ENCODE measurements around the gene PPRC1. TPM values are rescaled to one million over a fixed set of nuclear protein-coding genes. Genes with fewer than 3 reads are reported as not detected.

The PPRC1 gene
- polyA plus RNA-seq, 2 donors, result 23.4 TPM

- 90 to 93% methylated on average over 11 of the region's 11 CpGs for WGBS, 2 donors
- Histone ChIP-seq H3K4me1 (ENCODE audit: control insufficient read depth in 2 of 2, insufficient read depth in 2 of 2, low read length in 1 of 2) (no peaks in the 10 kb centered on the region), H3K4me3 (ENCODE audit: low read depth in 1 of 2, low read length in 2 of 2) (no peak overlapping the region), H3K9me3 (ENCODE audit: control insufficient read depth in 2 of 2, insufficient read depth in 1 of 2, low read depth in 1 of 2, low read length in 1 of 2) (no peaks in the 10 kb centered on the region), H3K36me3 (ENCODE audit: control insufficient read depth in 2 of 2, insufficient read depth in 2 of 2, low read length in 1 of 2) (peaks cover 9 to 18% of the 10 kb centered on the region in 2 donors), H3K27ac (ENCODE audit: low read depth in 2 of 2, low read length in 1 of 2) (no peak overlapping the region), H3K27me3 (ENCODE audit: control insufficient read depth in 1 of 2, insufficient read depth in 2 of 2, low read length in 2 of 2) (no peaks in the 10 kb centered on the region)
These were observed 21.8 kb downstream of the PPRC1 start for GRCh38 chr10:102154466-102155116.

GRCh38 chr10:102157224-102157623, 24.4 kb downstream of the PPRC1 start:
- Histone ChIP-seq H3K27ac (ENCODE audit: low read depth in 2 of 2, low read length in 1 of 2) (no peak overlapping the region), H3K4me1 (ENCODE audit: control insufficient read depth in 2 of 2, insufficient read depth in 2 of 2, low read length in 1 of 2) (no peaks in the 10 kb centered on the region), H3K9me3 (ENCODE audit: control insufficient read depth in 2 of 2, insufficient read depth in 1 of 2, low read depth in 1 of 2, low read length in 1 of 2) (no peaks in the 10 kb centered on the region), H3K36me3 (ENCODE audit: control insufficient read depth in 2 of 2, insufficient read depth in 2 of 2, low read length in 1 of 2) (peaks cover 32 to 38% of the 10 kb centered on the region in 2 donors), H3K27me3 (ENCODE audit: control insufficient read depth in 1 of 2, insufficient read depth in 2 of 2, low read length in 2 of 2) (no peaks in the 10 kb centered on the region), H3K4me3 (ENCODE audit: low read depth in 1 of 2, low read length in 2 of 2) (no peak overlapping the region)
- 72 to 82% methylated on average over 3 of the region's 3 CpGs for WGBS, 2 donors

GRCh38 chr10:102159051-102159597, 26.3 kb downstream of the PPRC1 start:
- Histone ChIP-seq H3K4me3 (ENCODE audit: low read depth in 1 of 2, low read length in 2 of 2) (no peak overlapping the region), H3K27ac (ENCODE audit: low read depth in 2 of 2, low read length in 1 of 2) (no peak overlapping the region), H3K9me3 (ENCODE audit: control insufficient read depth in 2 of 2, insufficient read depth in 1 of 2, low read depth in 1 of 2, low read length in 1 of 2) (no peaks in the 10 kb centered on the region), H3K4me1 (ENCODE audit: control insufficient read depth in 2 of 2, insufficient read depth in 2 of 2, low read length in 1 of 2) (no peaks in the 10 kb centered on the region), H3K36me3 (ENCODE audit: control insufficient read depth in 2 of 2, insufficient read depth in 2 of 2, low read length in 1 of 2) (peaks cover 37 to 41% of the 10 kb centered on the region in 2 donors), H3K27me3 (ENCODE audit: control insufficient read depth in 1 of 2, insufficient read depth in 2 of 2, low read length in 2 of 2) (no peaks in the 10 kb centered on the region)
- WGBS, 2 donors, result 91 to 92% methylated on average over 5 of the region's 5 CpGs

GRCh38 chr10:102159831-102160230, 27.0 kb downstream of the PPRC1 start:
- Histone ChIP-seq H3K4me1 (ENCODE audit: control insufficient read depth in 2 of 2, insufficient read depth in 2 of 2, low read length in 1 of 2) (no peaks in the 10 kb centered on the region), H3K9me3 (ENCODE audit: control insufficient read depth in 2 of 2, insufficient read depth in 1 of 2, low read depth in 1 of 2, low read length in 1 of 2) (no peaks in the 10 kb centered on the region), H3K27me3 (ENCODE audit: control insufficient read depth in 1 of 2, insufficient read depth in 2 of 2, low read length in 2 of 2) (no peaks in the 10 kb centered on the region), H3K27ac (ENCODE audit: low read depth in 2 of 2, low read length in 1 of 2) (no peak overlapping the region), H3K4me3 (ENCODE audit: low read depth in 1 of 2, low read length in 2 of 2) (no peak overlapping the region), H3K36me3 (ENCODE audit: control insufficient read depth in 2 of 2, insufficient read depth in 2 of 2, low read length in 1 of 2) (peaks cover 37 to 41% of the 10 kb centered on the region in 2 donors)
- 94 to 98% methylated on average over 4 of the region's 4 CpGs for WGBS, 2 donors

GRCh38 chr10:102163342-102163989, 30.6 kb downstream of the PPRC1 start:
- Histone ChIP-seq H3K4me1 (ENCODE audit: control insufficient read depth in 2 of 2, insufficient read depth in 2 of 2, low read length in 1 of 2) (no peaks in the 10 kb centered on the region), H3K36me3 (ENCODE audit: control insufficient read depth in 2 of 2, insufficient read depth in 2 of 2, low read length in 1 of 2) (peaks cover 29 to 32% of the 10 kb centered on the region in 2 donors), H3K9me3 (ENCODE audit: control insufficient read depth in 2 of 2, insufficient read depth in 1 of 2, low read depth in 1 of 2, low read length in 1 of 2) (no peaks in the 10 kb centered on the region), H3K4me3 (ENCODE audit: low read depth in 1 of 2, low read length in 2 of 2) (no peak overlapping the region), H3K27ac (ENCODE audit: low read depth in 2 of 2, low read length in 1 of 2) (no peak overlapping the region), H3K27me3 (ENCODE audit: control insufficient read depth in 1 of 2, insufficient read depth in 2 of 2, low read length in 2 of 2) (no peaks in the 10 kb centered on the region)
- 69 to 73% methylated on average over 4 of the region's 4 CpGs for WGBS, 2 donors

GRCh38 chr10:102167861-102168260, 35.0 kb downstream of the PPRC1 start:
- Histone ChIP-seq H3K4me1 (ENCODE audit: control insufficient read depth in 2 of 2, insufficient read depth in 2 of 2, low read length in 1 of 2) (no peaks in the 10 kb centered on the region), H3K9me3 (ENCODE audit: control insufficient read depth in 2 of 2, insufficient read depth in 1 of 2, low read depth in 1 of 2, low read length in 1 of 2) (no peaks in the 10 kb centered on the region)

GRCh38 chr10:102170602-102171001, 37.8 kb downstream of the PPRC1 start:
- Histone ChIP-seq H3K27ac (ENCODE audit: low read depth in 2 of 2, low read length in 1 of 2) (no peak overlapping the region), H3K9me3 (ENCODE audit: control insufficient read depth in 2 of 2, insufficient read depth in 1 of 2, low read depth in 1 of 2, low read length in 1 of 2) (no peaks in the 10 kb centered on the region), H3K27me3 (ENCODE audit: control insufficient read depth in 1 of 2, insufficient read depth in 2 of 2, low read length in 2 of 2) (no peaks in the 10 kb centered on the region), H3K4me3 (ENCODE audit: low read depth in 1 of 2, low read length in 2 of 2) (no peak overlapping the region), H3K36me3 (ENCODE audit: control insufficient read depth in 2 of 2, insufficient read depth in 2 of 2, low read length in 1 of 2) (no peaks in the 10 kb centered on the region), H3K4me1 (ENCODE audit: control insufficient read depth in 2 of 2, insufficient read depth in 2 of 2, low read length in 1 of 2) (no peaks in the 10 kb centered on the region)
- WGBS, 2 donors, result 60 to 73% methylated on average over 3 of the region's 3 CpGs

More at GRCh38 chr10:102167861-102168260, 35.0 kb downstream of the PPRC1 start:
- peaks cover 3 to 5% of the 10 kb centered on the region in 2 donors for H3K36me3 ChIP-seq (ENCODE audit: control insufficient read depth in 2 of 2, insufficient read depth in 2 of 2, low read length in 1 of 2)
- no peak overlapping the region for H3K4me3 ChIP-seq (ENCODE audit: low read depth in 1 of 2, low read length in 2 of 2)
- no peaks in the 10 kb centered on the region for H3K27me3 ChIP-seq (ENCODE audit: control insufficient read depth in 1 of 2, insufficient read depth in 2 of 2, low read length in 2 of 2)
- no peak overlapping the region for H3K27ac ChIP-seq (ENCODE audit: low read depth in 2 of 2, low read length in 1 of 2)
- 38 to 39% methylated on average over 1 of the region's 1 CpG for WGBS, 2 donors

GRCh38 chr10:102172288-102172687, 39.4 kb downstream of the PPRC1 start:
- Histone ChIP-seq H3K4me3 (ENCODE audit: low read depth in 1 of 2, low read length in 2 of 2) (no peak overlapping the region), H3K4me1 (ENCODE audit: control insufficient read depth in 2 of 2, insufficient read depth in 2 of 2, low read length in 1 of 2) (no peaks in the 10 kb centered on the region), H3K9me3 (ENCODE audit: control insufficient read depth in 2 of 2, insufficient read depth in 1 of 2, low read depth in 1 of 2, low read length in 1 of 2) (no peaks in the 10 kb centered on the region), H3K27ac (ENCODE audit: low read depth in 2 of 2, low read length in 1 of 2) (no peak overlapping the region), H3K36me3 (ENCODE audit: control insufficient read depth in 2 of 2, insufficient read depth in 2 of 2, low read length in 1 of 2) (no peaks in the 10 kb centered on the region), H3K27me3 (ENCODE audit: control insufficient read depth in 1 of 2, insufficient read depth in 2 of 2, low read length in 2 of 2) (no peaks in the 10 kb centered on the region)
- 86 to 89% methylated on average over 8 of the region's 8 CpGs for WGBS, 2 donors

GRCh38 chr10:102175415-102175814, 42.6 kb downstream of the PPRC1 start:
- no peaks in the 10 kb centered on the region for H3K4me1 ChIP-seq (ENCODE audit: control insufficient read depth in 2 of 2, insufficient read depth in 2 of 2, low read length in 1 of 2)
- 44 to 59% methylated on average over 4 of the region's 4 CpGs for WGBS, 2 donors
- H3K36me3 ChIP-seq (ENCODE audit: control insufficient read depth in 2 of 2, insufficient read depth in 2 of 2, low read length in 1 of 2), result no peaks in the 10 kb centered on the region
- no peak overlapping the region for H3K4me3 ChIP-seq (ENCODE audit: low read depth in 1 of 2, low read length in 2 of 2)
- no peaks in the 10 kb centered on the region for H3K27me3 ChIP-seq (ENCODE audit: control insufficient read depth in 1 of 2, insufficient read depth in 2 of 2, low read length in 2 of 2)
- H3K9me3 ChIP-seq (ENCODE audit: control insufficient read depth in 2 of 2, insufficient read depth in 1 of 2, low read depth in 1 of 2, low read length in 1 of 2), result no peaks in the 10 kb centered on the region
- no peak overlapping the region for H3K27ac ChIP-seq (ENCODE audit: low read depth in 2 of 2, low read length in 1 of 2)

Measured in esophagus (tissue), 2 donors.